ENCODE results near the gene SPINK6.

DNA sequence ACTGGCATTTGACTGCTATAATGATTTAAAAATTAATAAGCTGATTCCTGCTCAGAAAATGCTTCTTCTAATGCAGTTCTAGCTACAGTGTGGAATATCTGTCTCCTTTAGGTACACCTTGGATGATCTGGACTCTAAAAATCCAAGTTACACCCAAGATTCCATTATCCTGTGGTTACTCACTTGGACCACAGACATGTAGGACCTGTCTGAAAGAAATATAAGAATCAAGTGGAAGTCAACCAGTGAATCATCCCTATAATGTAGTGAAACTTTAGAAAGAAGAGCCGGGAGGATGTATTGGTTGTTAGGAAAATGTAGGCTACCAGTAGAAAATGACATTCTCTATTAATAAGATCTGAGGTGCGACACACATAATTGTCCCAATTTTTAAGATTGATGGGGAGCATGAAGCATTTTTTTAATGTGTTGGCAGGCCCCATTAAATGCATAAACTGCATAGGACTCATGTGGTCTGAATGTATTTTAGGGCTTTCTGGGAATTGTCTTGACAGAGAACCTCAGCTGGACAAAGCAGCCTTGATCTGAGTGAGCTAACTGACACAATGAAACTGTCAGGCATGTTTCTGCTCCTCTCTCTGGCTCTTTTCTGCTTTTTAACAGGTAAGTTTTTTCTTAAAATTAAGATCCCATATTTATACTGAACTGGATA, at the start of gene SPINK6:
- TF ChIP-seq CTCF (IDR thresholded peaks at IDR 0.05): no peak
- no peak for TF ChIP-seq POLR2A (IDR thresholded peaks at IDR 0.05)

All from right lobe of liver (tissue), 4 donors.